K562 (cell line): ENCODE measurements around the gene ISG20L2. TPM values are rescaled to one million over a fixed set of nuclear protein-coding genes. Genes with fewer than 3 reads are reported as not detected.

Experiments
- GABPB1 ChIP-seq: sonication (generic); formaldehyde crosslinking; IDR thresholded peaks from 2 replicates; pipeline ENCODE4 v1.8.0; 2022; ENCODE audit warnings: mild to moderate bottlenecking, missing genetic modification reagents
- GATAD2A ChIP-seq: fragments of 450-650 bp; IDR thresholded peaks from 2 replicates; pipeline ENCODE4 v1.6.1; 2017
- MBD2 ChIP-seq: sonication (generic); IDR thresholded peaks from 2 replicates; pipeline ENCODE4 v1.6.1; 2016; ENCODE audit warnings: low read depth, borderline replicate concordance
- SREBF2 ChIP-seq: sonication (generic); formaldehyde crosslinking; IDR thresholded peaks from 2 replicates; pipeline ENCODE4 v1.4.0; 2020; ENCODE audit warnings: mild to moderate bottlenecking, missing genetic modification reagents
- TAF1 ChIP-seq: IDR thresholded peaks from 2 replicates; pipeline ENCODE4 v1.6.1; 2011; ENCODE audit warnings: mild to moderate bottlenecking, low read length, moderate library complexity; ENCODE audit not compliant: insufficient read depth, control insufficient read depth, severe bottlenecking; ENCODE audit errors: extremely low read depth
- TRIM25 ChIP-seq: fragments of 450-650 bp; IDR thresholded peaks from 2 replicates; pipeline ENCODE4 v1.7.0; 2016; ENCODE audit warnings: borderline replicate concordance
- ZBTB40 ChIP-seq, 2 experiments: fragments of 450-650 bp in 1 of 2; sonication (generic) in 1 of 2; formaldehyde crosslinking in 1 of 2; IDR thresholded peaks; 2 replicates each; pipeline versions ENCODE4 v1.7.1 to v1.9.0; 2016 to 2022; ENCODE audit warnings: inconsistent platforms in 1 of 2, mild to moderate bottlenecking in 1 of 2, missing genetic modification reagents in 1 of 2
- ZNF263 ChIP-seq: sonication (generic); formaldehyde crosslinking; IDR thresholded peaks from 2 replicates; pipeline ENCODE4 v1.8.0; 2022; ENCODE audit warnings: mild to moderate bottlenecking, missing genetic modification reagents, borderline replicate concordance
- ZNF280B ChIP-seq: fragments of 250-450 bp; sonication (Bioruptor Pico); IDR thresholded peaks from 2 replicates; pipeline ENCODE4 v1.5.1; 2021; ENCODE audit warnings: mild to moderate bottlenecking
- ZNF311 ChIP-seq: fragments of 250-450 bp; sonication (Bioruptor Pico); IDR thresholded peaks from 2 replicates; pipeline ENCODE4 v1.4.0; 2020; ENCODE audit warnings: mild to moderate bottlenecking, moderate library complexity
- polyA plus RNA-seq, 8 experiments: library from polyadenylated mRNA; depleted of rRNA in 4 of 8; stranded (reverse) in 5 of 8; unstranded in 3 of 8; fragments of >200 nt; fragmentation: Nextera tagmentation in 2 of 8; fragmentation: Illumina TruSeq in 1 of 8; extraction: Ambion mirVana in 2 of 8; extraction: Trizol in 1 of 8; gene quantifications; 2 replicates each; pipeline versions ENCODE4 v1.2.1 to v1.2.3, GENCODE V29; 2011 to 2014; ENCODE audit warnings: inconsistent platforms in 1 of 8, missing spikeins in 1 of 8
- total RNA-seq, 7 experiments: library from RNA; depleted of rRNA in 6 of 7; stranded (reverse); fragments of >200 nt in 6 of 7; fragmentation: Illumina TruSeq in 2 of 7; extraction: Trizol in 2 of 7; gene quantifications; 2 replicates each; pipeline versions ENCODE4 v1.2.1 to v1.2.3, GENCODE V29; 2011 to 2021; ENCODE audit warnings: low replicate concordance in 1 of 7
- TF ChIP-seq, protein P1 (sequence below): fragments of 250-450 bp; sonication (Bioruptor Pico); IDR thresholded peaks from 2 replicates; pipeline ENCODE4 v1.8.0; 2021; ENCODE audit warnings: moderate library complexity, mild to moderate bottlenecking, inconsistent platforms

Gene ISG20L2
- total and polyA plus RNA-seq, 9 of the 15 experiments (the other 6 are each of a cell fraction or from before 2014, with no cell fraction given) = 21.3 to 130 (median 50.3) TPM

DNA sequence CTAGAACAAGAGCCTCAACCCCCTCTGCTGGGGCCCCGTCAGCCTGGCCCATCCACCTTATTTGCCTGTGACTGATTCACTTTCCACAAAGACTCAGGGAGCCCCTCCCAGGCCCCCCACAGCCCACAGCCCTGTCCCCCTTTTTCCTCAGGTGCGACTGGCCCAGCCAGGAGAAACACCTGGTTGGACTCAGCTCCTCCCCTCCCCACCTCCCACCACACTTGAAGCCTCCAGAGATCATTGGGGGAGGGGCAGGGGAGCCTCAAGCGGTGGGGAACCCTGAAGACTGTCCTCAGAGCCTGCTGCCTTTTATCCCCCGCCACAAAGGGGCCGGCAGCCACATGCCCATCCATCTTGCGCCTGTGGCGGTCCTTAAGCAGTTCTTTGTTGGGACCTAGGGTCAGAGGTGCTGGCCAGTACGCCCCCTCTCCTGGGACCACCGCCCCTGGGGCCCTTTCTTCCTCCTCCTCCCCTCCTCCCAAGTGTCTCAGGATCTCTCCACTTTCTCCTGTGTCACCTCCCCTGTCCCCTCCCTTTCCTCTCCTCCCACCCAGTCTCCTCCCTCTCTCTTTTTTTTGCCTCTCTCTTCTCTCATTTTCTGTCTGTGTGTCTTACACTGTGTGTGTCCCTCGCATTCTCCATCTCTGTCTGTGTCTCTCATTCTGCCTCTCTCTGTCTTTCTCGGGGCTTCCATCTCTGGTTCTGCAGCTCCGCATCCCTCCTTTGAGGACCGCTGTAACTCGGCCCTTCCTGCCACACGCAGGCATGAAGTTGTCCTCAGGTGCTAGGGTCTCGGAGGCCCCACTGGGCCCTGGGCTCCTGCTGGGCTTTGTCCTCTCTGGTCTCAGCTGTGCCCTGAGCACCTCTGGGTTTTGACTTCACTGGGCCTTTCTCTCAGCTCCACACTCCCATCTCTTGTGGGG is 35.4 kb downstream of the ISG20L2 start (continued):
- TF ChIP-seq ZBTB40 (IDR thresholded peaks at IDR 0.05) = peak; percentile 56; the same call in 1 of the 2 replicates
- TF ChIP-seq ZBTB40 (CRISPR knock-in tag; IDR thresholded peaks at IDR 0.05) = no peak
- no peak for TF ChIP-seq SREBF2
- TF ChIP-seq ZNF311 (CRISPR knock-in tag) = no peak
- peak; percentile 46; the same call in 1 of the 2 replicates for TF ChIP-seq GATAD2A
- TF ChIP-seq ZNF263 (CRISPR knock-in tag) = peak; percentile 82
- TF ChIP-seq MBD2 = peak; percentile 26; the same call in 1 of the 2 replicates
- peak; percentile 100 for TF ChIP-seq TRIM25
- TF ChIP-seq GABPB1 = no peak; the same call in 1 of the 2 replicates
- peak; percentile 48 for TF ChIP-seq TAF1
- TF ChIP-seq ZNF280B (CRISPR knock-in tag) = no peak
- TF ChIP-seq, protein P1, sequence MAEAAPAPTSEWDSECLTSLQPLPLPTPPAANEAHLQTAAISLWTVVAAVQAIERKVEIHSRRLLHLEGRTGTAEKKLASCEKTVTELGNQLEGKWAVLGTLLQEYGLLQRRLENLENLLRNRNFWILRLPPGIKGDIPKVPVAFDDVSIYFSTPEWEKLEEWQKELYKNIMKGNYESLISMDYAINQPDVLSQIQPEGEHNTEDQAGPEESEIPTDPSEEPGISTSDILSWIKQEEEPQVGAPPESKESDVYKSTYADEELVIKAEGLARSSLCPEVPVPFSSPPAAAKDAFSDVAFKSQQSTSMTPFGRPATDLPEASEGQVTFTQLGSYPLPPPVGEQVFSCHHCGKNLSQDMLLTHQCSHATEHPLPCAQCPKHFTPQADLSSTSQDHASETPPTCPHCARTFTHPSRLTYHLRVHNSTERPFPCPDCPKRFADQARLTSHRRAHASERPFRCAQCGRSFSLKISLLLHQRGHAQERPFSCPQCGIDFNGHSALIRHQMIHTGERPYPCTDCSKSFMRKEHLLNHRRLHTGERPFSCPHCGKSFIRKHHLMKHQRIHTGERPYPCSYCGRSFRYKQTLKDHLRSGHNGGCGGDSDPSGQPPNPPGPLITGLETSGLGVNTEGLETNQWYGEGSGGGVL (CRISPR knock-in tag) = no peak
